IPS DF 19.7 (cell line): ENCODE measurements around the gene AHCYL1.
A peak's percentile ranks its signal among the peaks of the same experiment; 100 is the strongest.
"Not testable (repeated sequence)": the region's sequence is repeated elsewhere in the genome, so short reads cannot be mapped to it uniquely, and the experiment has no call there.

Source experiments
- DNase-seq: peaks from one replicate; pipeline ENCODE4 v3.0.0-alpha.2; 2013; ENCODE audit warnings: low read depth, low spot score

The AHCYL1 gene

DNA sequence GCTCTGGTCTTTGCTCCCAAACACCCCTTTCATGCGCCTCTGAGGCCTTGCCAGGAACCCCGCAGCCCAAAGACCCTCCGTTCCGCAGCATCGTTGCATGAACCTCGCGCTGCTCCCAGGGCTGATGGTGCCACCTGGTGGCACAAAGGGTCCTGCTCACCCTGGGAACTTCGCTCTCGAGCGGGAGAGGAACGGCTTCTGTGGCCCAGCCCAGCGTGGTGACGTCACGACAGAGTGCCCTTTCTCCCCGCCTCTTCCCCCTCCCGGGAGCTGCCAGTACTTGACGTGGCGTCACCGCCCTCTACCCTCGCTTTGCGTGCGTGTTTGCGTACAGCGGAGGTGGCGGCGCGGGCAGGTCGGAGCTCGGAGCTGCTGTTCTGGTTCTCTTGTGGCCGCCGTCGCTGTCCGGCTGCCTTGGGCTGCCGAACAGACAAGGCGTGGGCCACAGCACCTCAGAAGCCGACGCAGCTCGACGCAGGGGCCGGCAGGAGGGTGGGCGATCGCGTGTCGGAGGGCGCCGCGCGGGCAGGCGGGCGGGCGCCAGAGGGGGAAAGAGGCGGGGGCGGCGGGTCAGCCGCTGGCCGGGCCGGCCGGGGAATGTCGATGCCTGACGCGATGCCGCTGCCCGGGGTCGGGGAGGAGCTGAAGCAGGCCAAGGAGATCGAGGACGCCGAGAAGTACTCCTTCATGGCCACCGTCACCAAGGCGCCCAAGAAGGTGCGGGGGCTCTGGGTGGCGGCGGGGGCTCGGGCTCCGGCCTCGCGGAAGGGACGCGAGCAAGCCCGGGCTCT is at the start of gene AHCYL1:
AHCYL1 (plus strand) TSS at position 310 of the 791 bp plus-strand sequence; CDS start at position 598, 288 bp downstream.
- DNase-seq: peak; percentile 93

DNA sequence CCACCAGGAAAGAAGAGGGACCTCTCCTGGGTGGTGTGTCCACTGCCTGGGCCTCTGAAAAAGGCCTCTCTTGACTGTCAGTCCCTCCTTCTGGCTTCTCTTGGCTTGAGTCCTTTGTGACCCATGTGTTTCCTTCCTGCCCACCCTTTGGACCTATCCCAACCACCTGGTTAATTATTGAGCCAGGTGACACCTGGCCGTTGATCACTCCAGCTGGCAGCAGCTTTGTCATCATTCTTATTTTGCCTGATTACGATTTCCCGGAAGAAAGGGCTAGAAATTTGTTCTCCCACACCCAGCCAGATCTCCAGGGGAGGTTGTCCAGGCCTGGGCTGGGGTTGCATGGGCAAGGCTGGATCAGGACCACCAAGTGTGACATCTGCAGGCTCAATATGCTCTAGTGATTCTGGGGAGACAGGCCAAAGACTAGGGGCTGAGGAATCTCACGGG is 49.1 kb upstream of the AHCYL1 start:
- no peak for DNase-seq

DNA sequence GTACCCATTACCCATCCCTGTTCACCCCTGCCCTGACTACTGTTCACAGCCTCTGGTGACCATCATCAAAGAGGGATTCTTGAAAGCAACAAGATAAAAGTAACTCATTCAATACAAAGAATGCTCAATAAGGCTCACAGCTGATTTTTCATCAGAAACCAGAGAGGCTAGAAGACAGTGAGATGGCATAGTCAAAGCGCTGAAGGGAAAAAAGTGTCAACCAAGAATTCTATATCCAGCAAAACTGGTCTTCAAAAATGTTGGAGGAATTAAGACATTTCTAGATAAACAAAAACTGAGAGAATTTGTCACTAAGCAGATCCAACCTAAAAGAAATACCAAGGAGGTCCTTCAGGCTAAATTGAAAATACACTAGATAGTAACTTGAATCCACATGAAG is 46.8 kb upstream of the AHCYL1 start:
- DNase-seq: no peak

DNA sequence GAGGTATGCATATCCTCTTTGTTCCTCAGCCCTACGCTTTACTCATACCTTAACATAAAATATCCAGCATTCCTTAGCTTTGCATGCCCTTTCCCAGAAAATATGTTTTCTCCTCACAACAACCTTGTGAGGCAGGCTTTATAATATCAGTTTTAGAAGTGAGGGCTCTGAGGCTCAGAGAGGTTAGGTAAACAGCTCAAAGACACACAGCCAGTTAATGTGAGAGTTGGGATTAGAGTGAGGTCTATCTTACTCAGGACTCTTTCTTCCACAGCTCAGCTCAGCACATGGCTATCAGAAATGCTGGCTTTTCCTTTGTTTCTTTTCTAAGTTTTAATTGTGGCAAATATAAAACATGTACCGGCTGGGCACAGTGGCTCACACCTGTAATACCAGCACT is 46.0 kb upstream of the AHCYL1 start:
- DNase-seq: no peak

DNA sequence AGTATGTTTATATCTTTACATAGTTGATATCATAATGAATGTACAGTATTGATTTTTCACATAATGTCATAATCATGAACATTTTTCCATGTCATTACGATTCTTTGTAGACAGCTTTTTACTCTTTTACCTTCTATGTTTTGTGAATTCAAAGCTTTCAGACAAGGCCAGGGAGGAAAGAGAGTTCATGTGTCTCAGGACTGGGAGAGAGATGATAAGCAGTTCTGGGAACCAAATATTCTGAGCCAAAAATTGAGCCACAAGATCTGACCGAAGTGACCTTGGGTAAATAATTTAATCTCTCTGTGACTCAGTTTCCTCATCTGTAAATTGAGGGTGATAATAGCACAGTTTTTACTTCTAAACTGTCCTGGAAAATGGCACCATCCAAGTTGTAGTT is 42.1 kb upstream of the AHCYL1 start:
- DNase-seq: no peak

DNA sequence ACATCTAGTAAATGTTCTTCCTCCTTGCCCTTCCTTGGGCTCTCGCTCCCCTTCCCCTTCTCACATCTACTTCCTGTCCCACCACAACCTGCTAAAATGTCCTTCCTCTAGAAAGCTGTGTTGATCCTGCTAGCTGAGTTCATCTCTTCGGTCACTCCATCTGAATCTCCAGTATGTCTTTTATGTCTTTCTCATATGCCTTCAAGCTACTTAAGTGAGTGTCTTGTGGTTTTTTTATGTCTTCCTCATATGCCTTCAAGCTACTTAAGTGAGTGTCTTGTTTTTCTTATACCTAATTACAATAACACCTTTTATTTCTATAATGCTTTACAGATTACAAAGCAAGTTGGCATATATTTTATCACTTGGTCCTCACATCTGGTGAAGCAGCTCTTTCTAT is 40.0 kb upstream of the AHCYL1 start:
- no peak for DNase-seq

DNA sequence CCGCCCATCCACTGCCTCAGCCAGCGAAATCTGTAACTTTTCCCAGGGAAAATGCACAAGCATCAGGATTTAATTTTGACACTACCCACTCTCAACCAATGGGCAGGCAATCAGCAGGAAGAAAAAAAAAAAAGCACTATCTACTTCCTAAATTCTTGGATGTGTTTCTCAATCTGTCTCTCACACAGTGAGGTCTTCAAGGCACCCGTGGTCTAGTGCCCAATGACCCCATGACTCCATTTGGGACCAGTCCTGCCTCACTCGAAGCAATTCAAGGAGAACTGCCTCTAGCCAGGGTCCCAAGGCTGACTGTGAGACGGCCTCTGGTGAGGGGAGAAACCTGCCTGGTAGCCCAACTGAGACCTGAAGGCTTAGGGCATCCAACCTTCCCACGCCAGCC is 38.1 kb upstream of the AHCYL1 start:
- DNase-seq: no peak

DNA sequence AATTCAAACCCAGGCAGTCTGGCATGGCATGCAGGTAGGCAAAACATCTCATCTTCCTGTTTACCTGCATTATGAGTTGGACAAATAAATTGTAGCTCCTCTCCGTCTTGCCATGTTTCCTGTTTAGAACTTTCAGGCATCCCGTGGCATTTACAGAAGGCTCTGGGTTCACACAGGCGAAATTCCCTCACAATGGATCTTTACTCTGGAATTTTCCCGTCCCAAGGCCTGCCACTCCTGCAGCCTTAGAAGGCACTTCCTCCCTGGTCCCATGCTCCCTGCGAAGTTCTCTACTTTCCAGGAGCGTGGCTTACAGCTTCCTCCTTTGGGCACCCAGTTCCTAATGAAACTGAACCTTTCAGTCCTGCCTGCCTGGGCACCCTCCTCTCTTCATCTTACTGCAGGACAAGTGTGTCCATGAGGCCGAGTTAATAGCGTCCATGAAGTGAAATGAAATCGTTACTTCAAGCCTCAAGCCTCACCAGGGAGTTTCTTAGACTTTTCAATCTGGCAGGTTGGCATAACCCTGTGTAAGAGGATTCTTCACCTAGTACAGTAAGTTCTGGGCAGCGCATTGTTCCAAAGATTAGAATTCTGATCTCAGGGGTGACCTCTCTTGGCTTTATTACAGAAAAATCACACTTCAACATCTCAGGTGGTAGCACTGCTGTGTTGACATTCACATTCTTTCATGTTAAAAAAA is 36.8 kb upstream of the AHCYL1 start:
- no peak for DNase-seq

DNA sequence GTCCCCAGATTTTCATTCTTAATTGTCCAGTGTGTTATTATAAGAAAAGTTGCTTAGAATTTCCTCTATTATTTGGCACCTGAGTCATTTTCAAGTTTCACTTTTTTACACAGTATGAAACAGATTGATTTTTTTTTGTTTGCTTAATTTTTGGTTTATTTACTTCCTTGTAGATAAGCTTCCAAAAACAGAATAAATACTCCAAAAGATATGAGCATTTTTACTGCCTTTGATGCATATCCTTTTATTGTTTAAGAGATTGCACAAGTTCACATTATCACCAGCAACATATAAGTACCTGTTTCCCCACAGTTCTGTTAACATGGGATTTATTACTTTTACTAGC is 36.3 kb upstream of the AHCYL1 start:
- no peak for DNase-seq

DNA sequence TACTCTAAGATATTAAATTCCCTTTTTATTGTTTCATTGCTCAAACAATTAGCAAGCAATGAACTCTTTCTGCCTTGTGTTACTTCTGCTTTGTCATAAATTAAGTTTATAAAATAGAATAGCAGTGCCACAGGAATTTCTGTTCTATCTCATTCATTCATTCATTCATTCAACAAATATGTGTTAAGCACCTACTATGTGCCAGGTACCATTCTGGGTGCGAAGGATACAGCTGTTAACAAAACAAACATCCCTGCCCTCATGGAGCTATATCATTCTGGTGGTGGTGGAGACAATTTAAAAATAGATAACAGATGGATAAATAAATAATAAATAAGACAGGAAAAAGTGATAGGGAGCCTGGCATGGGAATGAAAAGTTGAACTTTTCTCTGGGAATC is 34.5 kb upstream of the AHCYL1 start:
- no peak for DNase-seq

DNA sequence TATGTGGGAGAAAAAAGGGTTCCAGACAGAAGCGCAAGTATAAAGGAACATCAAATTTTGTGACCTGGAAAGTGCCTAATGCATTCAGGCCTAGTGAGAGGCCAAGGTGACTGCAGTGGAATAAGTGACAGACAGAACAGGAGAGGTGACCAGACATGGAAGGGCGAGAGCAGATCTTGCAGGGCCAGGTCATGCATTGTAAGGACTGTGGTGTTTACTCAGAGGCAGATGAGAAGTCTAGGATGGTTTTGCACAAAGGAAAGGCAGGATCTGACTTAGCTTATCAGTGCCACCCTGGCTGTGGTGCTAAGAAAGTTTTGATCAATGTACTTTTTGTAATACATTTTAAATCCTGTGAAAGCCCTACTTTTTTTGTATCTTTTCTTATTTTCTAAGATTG is 34.1 kb upstream of the AHCYL1 start:
- DNase-seq: no peak

DNA sequence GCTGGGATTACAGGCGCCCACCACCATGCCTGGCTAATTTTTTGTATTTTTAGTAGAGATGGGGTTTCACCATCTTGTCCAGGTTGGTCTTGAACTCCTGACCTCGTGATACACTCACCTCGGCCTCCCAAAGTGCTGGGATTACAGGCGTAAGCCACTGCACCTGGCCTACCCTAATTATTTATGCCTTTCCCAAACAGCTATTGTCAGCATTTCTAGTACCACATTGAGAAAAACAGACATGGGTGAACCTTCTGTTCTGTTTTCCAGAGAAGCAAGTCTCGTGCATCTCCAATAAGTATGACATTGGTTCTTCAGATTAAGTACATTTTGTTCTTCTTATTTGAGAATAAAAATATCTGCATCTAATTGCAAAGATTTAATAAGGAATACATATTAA is 33.1 kb upstream of the AHCYL1 start:
- not testable (repeated sequence) for DNase-seq

DNA sequence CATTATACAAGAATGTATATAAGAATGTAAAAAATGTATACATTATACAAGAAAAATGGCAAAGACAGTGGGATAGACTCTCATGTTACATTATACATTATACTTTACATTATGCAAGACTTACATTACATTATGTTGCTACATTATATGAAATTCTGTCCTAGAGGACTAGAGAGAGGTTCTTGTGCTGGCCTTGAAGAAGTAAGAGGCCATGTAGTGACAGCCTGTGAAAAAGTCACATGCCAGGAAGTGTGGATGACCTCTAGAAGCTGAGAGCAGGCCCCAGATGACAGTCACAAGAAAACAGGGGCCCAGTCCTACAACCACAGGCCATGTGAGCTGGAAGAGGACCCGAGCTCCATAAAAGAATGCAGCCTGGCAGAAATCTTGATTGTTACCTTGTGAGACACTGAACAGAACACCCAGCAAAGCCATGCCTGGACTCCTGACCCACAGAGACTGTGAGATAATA is 30.5 kb upstream of the AHCYL1 start:
- DNase-seq: no peak

DNA sequence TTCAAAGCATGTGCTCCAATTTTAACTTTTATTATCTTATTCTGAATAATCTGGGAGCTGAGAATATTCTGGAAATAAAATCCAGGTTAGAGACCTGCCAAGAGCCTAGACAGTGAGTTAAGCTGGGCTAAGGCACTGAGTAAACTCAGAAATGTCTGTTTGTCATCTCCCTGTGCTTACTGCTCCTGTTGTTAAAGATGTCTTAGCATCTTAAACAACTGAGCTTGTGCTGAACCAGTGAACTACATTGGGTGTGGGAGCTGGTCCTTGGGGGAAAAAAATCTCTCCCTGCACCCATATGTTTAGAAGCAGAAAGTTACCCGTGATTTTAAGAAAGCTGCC is 25.0 kb upstream of the AHCYL1 start:
- no peak for DNase-seq

DNA sequence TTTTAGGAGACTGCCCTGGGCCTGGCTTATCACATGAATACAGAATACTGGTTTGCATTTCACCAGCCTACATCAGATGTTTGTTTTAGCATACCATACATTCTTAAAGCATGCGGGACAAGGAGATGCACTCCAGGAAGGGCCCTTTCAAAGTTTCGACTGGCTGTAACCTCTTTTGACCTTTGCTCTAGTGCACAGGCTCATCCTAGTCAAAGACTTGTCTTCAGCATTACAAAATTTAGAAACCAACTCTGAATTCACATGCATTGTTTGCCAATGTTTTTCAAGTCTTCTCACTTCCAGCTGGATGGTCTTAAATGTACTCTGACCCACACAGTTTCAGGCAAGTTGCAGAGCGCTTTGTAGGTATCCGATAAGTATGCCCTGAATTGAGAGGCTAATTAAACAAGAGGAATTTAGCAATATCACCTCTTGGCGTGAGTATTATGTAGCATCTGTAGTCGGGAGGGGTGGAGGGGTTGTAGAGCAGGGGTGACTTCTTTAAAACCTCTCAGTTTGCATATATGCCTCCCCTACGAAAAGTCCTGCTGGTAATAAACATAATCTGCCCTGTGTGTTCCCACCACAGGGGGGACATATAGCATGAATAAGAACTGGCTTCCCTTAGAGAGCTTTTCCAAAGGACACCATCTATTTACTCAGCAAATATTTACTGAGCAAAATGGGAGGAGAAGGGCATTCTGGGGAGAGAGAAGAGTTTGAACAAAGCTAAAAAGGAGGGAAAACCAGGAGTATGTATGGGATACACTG is 24.4 kb upstream of the AHCYL1 start:
- DNase-seq: peak; percentile 54

DNA sequence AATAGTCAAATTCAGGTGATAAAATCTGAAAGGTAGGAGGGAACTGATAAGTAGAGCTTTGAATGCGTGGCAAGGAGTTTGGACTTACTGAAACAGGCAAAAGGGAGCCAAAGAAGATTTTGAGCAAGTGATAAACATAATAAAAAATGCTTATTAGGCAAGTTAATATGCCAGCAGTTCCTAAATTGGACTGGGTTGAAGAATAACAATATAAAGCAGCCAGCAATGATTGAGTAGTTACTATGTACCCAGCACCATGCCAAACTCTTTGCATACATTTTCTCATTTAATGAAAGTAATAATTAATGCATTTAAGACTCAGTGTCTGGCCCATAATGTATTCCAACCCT is 23.8 kb upstream of the AHCYL1 start:
- no peak for DNase-seq

DNA sequence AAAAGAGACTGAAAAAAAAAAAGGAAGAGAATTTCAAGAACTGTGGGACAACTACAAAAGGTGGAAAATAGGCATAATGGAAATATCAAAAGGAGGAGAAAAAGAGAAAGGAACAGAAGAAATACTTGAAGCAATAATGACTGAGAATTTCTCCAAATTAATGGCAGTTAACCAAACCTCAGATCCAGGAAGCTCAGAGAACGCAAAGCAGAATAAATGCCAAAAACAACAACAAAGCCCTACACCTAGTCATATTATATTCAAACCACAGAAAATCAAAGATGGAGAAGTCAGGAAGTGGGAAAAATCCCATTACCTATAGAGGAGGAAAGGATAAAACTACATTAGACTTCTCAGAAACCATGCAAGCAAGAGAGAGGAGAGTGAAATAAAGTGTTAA is 20.7 kb upstream of the AHCYL1 start:
- no peak for DNase-seq

DNA sequence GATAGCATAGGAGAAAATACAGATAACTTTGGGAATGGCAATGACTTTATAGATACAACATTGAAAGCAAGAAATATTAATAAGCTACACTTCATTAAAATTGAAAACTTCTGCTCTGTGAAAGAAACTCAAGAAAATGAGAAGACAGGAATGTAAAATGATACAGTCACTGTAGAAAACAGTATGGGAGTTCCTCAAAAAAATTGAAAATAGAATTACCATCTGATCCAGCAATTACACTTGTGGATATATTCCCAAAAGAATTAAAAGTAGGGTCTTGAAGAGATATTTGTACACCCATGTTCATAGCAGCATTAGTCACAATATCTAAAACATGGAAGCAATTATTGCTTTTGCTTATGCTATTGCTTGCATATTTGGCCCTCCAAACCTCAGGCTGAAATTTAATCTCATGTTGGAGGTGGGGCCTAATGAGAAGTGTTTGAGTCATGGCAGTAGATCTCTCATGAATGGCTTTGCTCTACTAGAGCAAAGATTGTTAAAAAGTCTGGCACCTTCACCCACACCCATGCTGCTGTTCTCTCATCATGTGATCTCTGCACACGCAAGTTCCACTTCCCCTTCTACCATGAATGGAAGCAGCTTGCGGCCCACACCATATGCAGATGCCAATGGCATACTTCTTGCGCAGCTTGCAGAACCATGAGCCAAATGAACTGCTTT is 15.3 kb upstream of the AHCYL1 start:
- DNase-seq: no peak

DNA sequence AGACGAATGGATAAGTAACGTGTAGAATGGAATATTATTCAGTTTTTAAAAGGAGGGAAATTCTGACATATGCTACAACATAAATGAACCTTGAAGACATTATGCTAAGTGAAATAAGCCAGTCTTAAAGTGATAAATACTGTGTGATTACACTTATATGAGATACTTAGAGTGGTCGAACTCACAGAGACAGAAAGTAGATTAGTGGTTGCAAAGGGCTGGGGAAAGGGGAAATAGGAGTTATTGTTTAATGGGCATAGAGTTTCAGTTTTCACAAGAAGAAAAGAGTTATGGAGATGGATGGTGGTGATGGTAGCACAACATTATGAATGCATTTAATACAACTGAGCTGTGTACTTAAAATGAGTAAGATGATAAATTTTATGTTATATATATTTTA is 14.7 kb upstream of the AHCYL1 start:
- no peak for DNase-seq

DNA sequence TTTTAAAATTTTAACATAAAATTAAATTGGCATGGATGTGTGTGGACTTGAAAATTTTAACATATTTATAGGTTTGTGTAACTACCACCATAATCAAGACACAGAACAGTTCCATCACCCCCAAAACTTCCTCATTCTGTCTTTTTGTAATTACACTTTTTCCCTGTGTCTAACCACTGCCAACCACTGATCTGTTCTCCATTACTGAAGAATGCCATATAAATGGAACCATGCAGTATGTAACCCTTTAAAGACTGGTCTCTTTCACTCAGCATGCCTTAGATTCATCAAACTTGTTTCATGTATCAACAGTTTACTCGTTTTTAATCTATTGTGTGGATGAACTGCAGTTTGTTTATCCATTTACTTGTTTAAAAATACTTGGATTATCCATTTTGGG is 13.0 kb upstream of the AHCYL1 start:
- DNase-seq: no peak

DNA sequence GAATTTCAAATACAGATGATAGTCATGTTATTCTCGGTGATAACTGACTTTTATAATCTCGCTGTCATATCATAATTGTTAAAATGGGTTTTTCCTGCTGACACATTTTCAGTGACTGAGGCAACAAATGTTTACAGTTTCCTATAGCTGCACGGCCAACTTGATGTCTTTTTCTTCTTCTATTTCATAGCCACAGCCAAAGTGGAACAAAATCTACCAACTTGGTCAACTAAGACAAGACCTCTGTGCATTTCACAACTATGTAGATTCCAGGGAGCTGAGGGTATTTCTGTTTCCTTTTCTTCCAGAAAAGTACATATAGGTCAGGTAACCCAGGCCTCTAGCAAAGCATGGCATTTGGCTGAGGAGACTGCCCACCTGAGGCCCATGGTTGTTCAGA is 10.4 kb upstream of the AHCYL1 start:
- no peak for DNase-seq

DNA sequence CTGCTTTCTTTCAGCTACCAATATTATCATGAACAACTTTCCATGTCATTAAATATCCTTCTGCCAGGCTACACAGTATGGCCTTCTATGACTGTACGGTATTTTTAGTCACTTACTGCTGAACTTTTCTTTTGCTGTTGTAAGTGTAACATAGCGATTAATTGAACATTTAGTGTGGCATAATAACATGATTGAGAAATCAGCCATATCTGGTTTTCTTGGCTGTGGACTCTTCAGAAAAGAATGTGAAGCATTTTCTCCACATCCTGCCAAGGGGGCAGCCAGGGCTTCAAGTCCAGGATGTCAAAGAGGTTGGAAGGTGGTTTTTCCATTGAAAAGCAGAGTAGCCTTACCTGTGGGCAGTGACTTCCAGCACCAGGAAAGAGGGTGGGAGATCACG is 8.8 kb upstream of the AHCYL1 start:
- no peak for DNase-seq
